ENCODE measurements around the gene TMEM80. TPM values are rescaled to one million over a fixed set of nuclear protein-coding genes. Genes with fewer than 3 reads are reported as not detected.
A peak's percentile ranks its signal among the peaks of the same experiment; 100 is the strongest.

TMEM80 gene
- total RNA-seq, 2 donors from 2014 or later, result 21.8 to 36.3 TPM

DNA sequence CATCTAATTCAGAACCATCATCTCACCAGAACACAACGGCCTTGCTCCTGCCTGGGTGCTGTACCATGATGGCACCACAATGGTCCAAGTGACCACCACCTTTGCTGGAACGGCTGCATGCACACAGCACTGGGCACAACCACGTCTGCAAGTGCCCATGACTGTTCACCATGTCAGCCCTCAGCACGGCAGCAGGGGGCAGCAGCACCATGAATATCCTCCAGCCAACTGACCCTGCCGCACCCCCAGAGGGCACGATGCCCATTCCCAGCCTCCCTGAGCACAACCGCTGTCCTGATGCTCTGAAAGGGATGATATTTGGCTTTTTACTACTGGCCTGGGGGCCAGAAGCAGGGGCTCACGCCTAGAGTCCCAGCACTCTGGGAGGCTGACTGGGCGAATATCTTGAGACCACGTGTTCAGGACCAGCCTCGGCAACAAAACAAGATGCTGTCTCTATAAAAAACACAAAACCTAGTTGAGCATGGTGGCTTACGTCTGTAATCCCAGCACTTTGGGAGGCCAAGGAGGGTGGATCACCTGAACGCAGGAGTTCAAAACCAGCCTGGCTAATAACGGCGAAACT, 32.8 kb upstream of the TMEM80 start:
- H3K9me3 ChIP-seq, result no peaks in the 10 kb centered on the region
- intact Hi-C loops (cut with DNase I), result no loop called here
- peaks cover 0 to 3% of the 10 kb centered on the region in 2 donors for H3K36me3 ChIP-seq (replicated peaks in 1 of 2; ENCODE audit: insufficient read depth in 1 of 2, low read depth in 2 of 2)
- no peaks in the 10 kb centered on the region for H3K27me3 ChIP-seq
- TF ChIP-seq, protein P1, sequence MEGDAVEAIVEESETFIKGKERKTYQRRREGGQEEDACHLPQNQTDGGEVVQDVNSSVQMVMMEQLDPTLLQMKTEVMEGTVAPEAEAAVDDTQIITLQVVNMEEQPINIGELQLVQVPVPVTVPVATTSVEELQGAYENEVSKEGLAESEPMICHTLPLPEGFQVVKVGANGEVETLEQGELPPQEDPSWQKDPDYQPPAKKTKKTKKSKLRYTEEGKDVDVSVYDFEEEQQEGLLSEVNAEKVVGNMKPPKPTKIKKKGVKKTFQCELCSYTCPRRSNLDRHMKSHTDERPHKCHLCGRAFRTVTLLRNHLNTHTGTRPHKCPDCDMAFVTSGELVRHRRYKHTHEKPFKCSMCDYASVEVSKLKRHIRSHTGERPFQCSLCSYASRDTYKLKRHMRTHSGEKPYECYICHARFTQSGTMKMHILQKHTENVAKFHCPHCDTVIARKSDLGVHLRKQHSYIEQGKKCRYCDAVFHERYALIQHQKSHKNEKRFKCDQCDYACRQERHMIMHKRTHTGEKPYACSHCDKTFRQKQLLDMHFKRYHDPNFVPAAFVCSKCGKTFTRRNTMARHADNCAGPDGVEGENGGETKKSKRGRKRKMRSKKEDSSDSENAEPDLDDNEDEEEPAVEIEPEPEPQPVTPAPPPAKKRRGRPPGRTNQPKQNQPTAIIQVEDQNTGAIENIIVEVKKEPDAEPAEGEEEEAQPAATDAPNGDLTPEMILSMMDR (IDR thresholded peaks at IDR 0.05), result peak; percentile 59 to 87 (median 70)
- TF ChIP-seq POLR2A (IDR thresholded peaks at IDR 0.05), result no peak
- 48 to 71% methylated on average over 10 to 15 of the region's 15 CpGs for WGBS, 2 donors
- H3K4me3 ChIP-seq, result no peak overlapping the region
- H3K4me1 ChIP-seq, result no peaks in the 10 kb centered on the region
- no peak overlapping the region for H3K27ac ChIP-seq
- ATAC-seq (peak; percentile 80), DNase-seq (peak; percentile 69 to 83 (median 76))

DNA sequence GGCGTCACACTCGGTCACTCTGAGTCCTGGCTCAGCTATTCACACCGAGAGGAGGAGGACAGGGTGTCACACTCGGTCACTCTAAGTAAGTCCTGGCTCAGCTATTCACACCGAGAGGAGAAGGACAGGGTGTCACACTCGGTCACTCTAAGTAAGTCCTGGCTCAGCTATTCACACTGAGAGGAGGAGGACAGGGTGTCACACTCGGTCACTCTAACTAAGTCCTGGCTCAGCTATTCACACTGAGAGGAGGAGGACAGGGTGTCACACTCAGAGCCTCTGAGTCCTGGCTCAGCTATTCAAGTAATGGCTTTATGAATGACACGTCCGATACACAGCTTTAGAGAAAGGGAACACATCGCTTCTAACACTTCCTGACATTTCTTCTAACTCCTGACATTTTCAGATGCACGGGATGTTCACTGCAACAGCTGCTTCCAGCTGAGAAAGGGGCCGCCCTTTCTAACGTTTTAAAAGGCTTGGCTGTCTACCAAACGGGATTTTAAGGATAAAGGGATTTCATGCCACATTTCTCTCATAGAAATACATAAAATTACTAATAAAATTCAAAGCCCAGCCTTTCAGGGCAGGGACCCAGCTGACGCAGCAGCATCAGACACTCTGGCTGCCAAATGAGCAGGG, 30.4 kb upstream of the TMEM80 start:
- ATAC-seq (no peak), DNase-seq (no peak)
- Histone ChIP-seq H3K27me3 (no peaks in the 10 kb centered on the region), H3K4me1 (no peaks in the 10 kb centered on the region), H3K27ac (peak overlapping the region in 2 of 4 donors; percentile 21 to 41), H3K36me3 (replicated peaks in 1 of 2; ENCODE audit: insufficient read depth in 1 of 2, low read depth in 2 of 2) (no peaks in the 10 kb centered on the region), H3K4me3 (no peak overlapping the region), H3K9me3 (no peaks in the 10 kb centered on the region)
- no peak for TF ChIP-seq POLR2A (IDR thresholded peaks at IDR 0.05)
- TF ChIP-seq, protein P1 (IDR thresholded peaks at IDR 0.05), result no peak
- intact Hi-C loops (cut with DNase I), result no loop called here
- 85 to 87% methylated on average over 11 to 14 of the region's 15 CpGs for WGBS, 2 donors

DNA sequence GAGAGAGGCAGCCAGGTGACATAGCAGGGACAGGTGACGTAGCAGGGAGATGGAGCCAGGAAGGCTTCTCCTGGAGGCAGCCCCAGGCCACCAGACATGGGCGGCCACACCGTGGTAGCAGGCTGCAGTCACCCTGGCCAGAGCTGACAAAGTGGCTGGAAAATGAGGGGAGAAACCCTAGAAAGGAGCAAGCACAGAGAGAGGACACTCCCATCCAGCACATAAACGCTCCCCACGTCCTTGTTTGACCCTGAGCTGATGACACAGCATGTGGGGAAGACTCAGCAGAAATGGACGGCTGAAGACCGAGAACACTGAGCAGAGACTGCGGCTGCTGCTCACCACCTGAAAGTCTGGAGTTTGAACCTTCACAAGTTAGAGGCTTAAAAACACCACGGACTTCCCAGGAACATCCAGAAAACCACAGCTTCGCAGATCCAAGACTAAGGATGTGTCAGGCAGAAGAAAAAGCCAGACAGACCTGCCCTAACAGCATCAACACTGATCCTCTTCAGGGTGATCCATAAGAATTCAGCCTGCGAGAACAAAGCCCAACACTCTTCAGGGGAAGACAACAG, 29.8 kb upstream of the TMEM80 start:
- WGBS, 2 donors, result 74 to 83% methylated on average over 11 of the region's 11 CpGs
- intact Hi-C loops (cut with DNase I), result no loop called here
- H3K36me3 ChIP-seq (replicated peaks in 1 of 2; ENCODE audit: insufficient read depth in 1 of 2, low read depth in 2 of 2), result no peaks in the 10 kb centered on the region
- H3K9me3 ChIP-seq, result no peaks in the 10 kb centered on the region
- H3K27ac ChIP-seq, result peak overlapping the region in 2 of 4 donors; percentile 21 to 41
- no peaks in the 10 kb centered on the region for H3K27me3 ChIP-seq
- no peak overlapping the region for H3K4me3 ChIP-seq
- ATAC-seq (peak; percentile 31), DNase-seq (peak in 1 of 4 donors; percentile 33)
- TF ChIP-seq, protein P1 (IDR thresholded peaks at IDR 0.05), result no peak
- no peak for TF ChIP-seq POLR2A (IDR thresholded peaks at IDR 0.05)
- no peaks in the 10 kb centered on the region for H3K4me1 ChIP-seq

DNA sequence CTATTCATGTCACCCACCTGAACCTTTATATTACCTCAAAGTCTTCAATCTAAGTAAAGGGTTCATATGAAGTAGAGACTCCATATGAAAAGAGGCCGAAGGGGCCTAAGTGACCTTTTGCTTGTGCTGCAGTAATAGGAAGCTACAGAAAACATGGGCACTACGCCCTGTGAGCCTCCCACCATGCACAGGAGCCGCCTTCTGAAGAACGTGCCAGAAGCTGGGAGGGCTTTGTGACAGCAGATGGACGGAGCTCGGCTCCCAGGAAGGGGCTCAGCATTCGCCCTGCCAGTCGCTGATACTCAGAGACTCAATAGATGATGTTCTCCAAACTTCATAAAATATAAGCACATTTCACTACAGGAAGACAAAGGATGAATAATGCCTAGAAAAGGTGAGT, 21.8 kb upstream of the TMEM80 start:
- TF ChIP-seq, protein P1 (IDR thresholded peaks at IDR 0.05), result no peak
- TF ChIP-seq POLR2A (IDR thresholded peaks at IDR 0.05), result no peak
- peaks cover 5 to 10% of the 10 kb centered on the region in 2 donors for H3K36me3 ChIP-seq (replicated peaks in 1 of 2; ENCODE audit: insufficient read depth in 1 of 2, low read depth in 2 of 2)

More for the DNA sequence above, 21.8 kb upstream of the TMEM80 start:
- H3K9me3 ChIP-seq, result no peaks in the 10 kb centered on the region
- no peak overlapping the region for H3K4me3 ChIP-seq
- no peak overlapping the region for H3K27ac ChIP-seq
- H3K27me3 ChIP-seq, result no peaks in the 10 kb centered on the region
- H3K4me1 ChIP-seq, result no peaks in the 10 kb centered on the region
- WGBS, 2 donors, result 94 to 95% methylated on average over 8 of the region's 8 CpGs
- intact Hi-C loops (cut with DNase I), result no loop called here
- ATAC-seq (no peak), DNase-seq (no peak)
